Neural progenitor cell (in vitro differentiated cells): ENCODE data around the gene PRSS12. TPM values are rescaled to one million over a fixed set of nuclear protein-coding genes. Genes with fewer than 3 reads are reported as not detected.

Experiments
- DNase-seq: peaks from one replicate; pipeline ENCODE4 v3.0.0-alpha.2; 2016; ENCODE audit warnings: low spot score
- H2AFZ ChIP-seq: fragments of 200-600 bp; sonication (generic); replicated peaks from 2 replicates; pipeline ENCODE4 v1.6.1; 2016; ENCODE audit warnings: antibody characterized with exemption
- H3F3A ChIP-seq: fragments of 200-600 bp; sonication (generic); 2 replicates; pipeline ENCODE4 v1.6.1; 2016; ENCODE audit warnings: antibody characterized with exemption, low read depth
- H3K27ac ChIP-seq: fragments of 200-600 bp; sonication (generic); 2 replicates; pipeline ENCODE4 v1.5.1; 2016; ENCODE audit warnings: mild to moderate bottlenecking
- H3K27me3 ChIP-seq: fragments of 200-600 bp; sonication (generic); 2 replicates; pipeline ENCODE4 v1.6.1; 2016; ENCODE audit warnings: mild to moderate bottlenecking, moderate library complexity
- H3K36me3 ChIP-seq: fragments of 200-600 bp; sonication (generic); 2 replicates; pipeline ENCODE4 v1.5.1; 2016
- H3K4me1 ChIP-seq: fragments of 200-600 bp; sonication (generic); 2 replicates; pipeline ENCODE4 v1.6.1; 2016; ENCODE audit warnings: mixed run types
- H3K4me2 ChIP-seq: fragments of 200-600 bp; sonication (generic); 2 replicates; pipeline ENCODE4 v1.6.1; 2016
- H3K4me3 ChIP-seq: fragments of 200-600 bp; sonication (generic); 2 replicates; pipeline ENCODE4 v1.5.1; 2016
- H3K79me2 ChIP-seq: fragments of 200-600 bp; sonication (generic); 2 replicates; pipeline ENCODE4 v1.6.1; 2016; ENCODE audit warnings: low read depth
- H3K9ac ChIP-seq: fragments of 200-600 bp; sonication (generic); 2 replicates; pipeline ENCODE4 v1.6.1; 2016
- H3K9me3 ChIP-seq: fragments of 200-600 bp; sonication (generic); 2 replicates; pipeline ENCODE4 v1.5.1; 2016; ENCODE audit warnings: low read depth
- H4K20me1 ChIP-seq: fragments of 200-600 bp; sonication (generic); 2 replicates; pipeline ENCODE4 v1.6.1; 2016; ENCODE audit warnings: low read depth
- H3K27ac Mint-ChIP-seq: 3 replicates; pipeline ENCODE4 v1.8.0; 2021; ENCODE audit warnings: mixed read lengths
- H3K27me3 Mint-ChIP-seq: 2 replicates; pipeline ENCODE4 v1.8.0; 2022; ENCODE audit warnings: low read depth, mild to moderate bottlenecking, inconsistent platforms, moderate library complexity, mixed read lengths; ENCODE audit not compliant: insufficient read depth
- H3K36me3 Mint-ChIP-seq: 3 replicates; pipeline ENCODE4 v1.8.0; 2021; ENCODE audit warnings: mixed read lengths
- H3K4me1 Mint-ChIP-seq: 3 replicates; pipeline ENCODE4 v1.8.0; 2021; ENCODE audit warnings: mixed read lengths
- H3K4me3 Mint-ChIP-seq: 3 replicates; pipeline ENCODE4 v1.8.0; 2021; ENCODE audit warnings: mild to moderate bottlenecking, moderate library complexity, mixed read lengths
- H3K9me3 Mint-ChIP-seq: 3 replicates; pipeline ENCODE4 v1.8.0; 2020; ENCODE audit warnings: mixed read lengths
- CTCF ChIP-seq: fragments of 200-600 bp; sonication (generic); IDR thresholded peaks from 2 replicates; pipeline ENCODE4 v1.5.1; 2017; ENCODE audit warnings: antibody characterized with exemption, mild to moderate bottlenecking
- EZH2 ChIP-seq: fragments of 200-600 bp; sonication (generic); IDR thresholded peaks from 2 replicates; pipeline ENCODE4 v1.6.1; 2017; ENCODE audit warnings: antibody characterized with exemption, mild to moderate bottlenecking, moderate library complexity
- EZH2phosphoT487 ChIP-seq: fragments of 200-600 bp; sonication (generic); IDR thresholded peaks from 2 replicates; pipeline ENCODE4 v1.6.1; 2017; ENCODE audit warnings: antibody characterized with exemption
- total RNA-seq: library from RNA; depleted of rRNA; stranded (reverse); fragments of >200 nt; gene quantifications from 2 replicates; pipeline ENCODE4 v1.2.3, GENCODE V29; 2015; ENCODE audit warnings: low replicate concordance

Gene PRSS12
- total RNA-seq, 1 donor from 2014 or later = 1.9 TPM

- DNase-seq = no peak
- H3K27me3 ChIP-seq = no peaks in the 10 kb centered on the region
- H3F3A ChIP-seq = peaks cover 14% of the 10 kb centered on the region
- Mint-ChIP-seq H3K4me1 (peaks cover 10% of the 10 kb centered on the region), H3K27ac (no peak overlapping the region), H3K9me3 (no peaks in the 10 kb centered on the region), H3K27me3 (peaks cover 2% of the 10 kb centered on the region), H3K36me3 (no peaks in the 10 kb centered on the region), H3K4me3 (no peak overlapping the region)
- no peak overlapping the region for H3K4me3 ChIP-seq
- no peak overlapping the region for H2AFZ ChIP-seq
- no peak overlapping the region for H3K27ac ChIP-seq
- no peak overlapping the region for H3K4me2 ChIP-seq
- TF ChIP-seq EZH2 (no peak), EZH2phosphoT487 (no peak), CTCF (no peak)
- no peaks in the 10 kb centered on the region for H3K9me3 ChIP-seq
- H3K9ac ChIP-seq = no peak overlapping the region
- no peaks in the 10 kb centered on the region for H3K79me2 ChIP-seq
- no peaks in the 10 kb centered on the region for H4K20me1 ChIP-seq
- no peaks in the 10 kb centered on the region for H3K36me3 ChIP-seq
- peaks cover 5% of the 10 kb centered on the region for H3K4me1 ChIP-seq
Observed at GRCh38 chr4:118286685-118287084, 66.1 kb downstream of the PRSS12 start.

- H3K4me1 ChIP-seq = peaks cover 10% of the 10 kb centered on the region
- Mint-ChIP-seq H3K36me3 (no peaks in the 10 kb centered on the region), H3K4me1 (peaks cover 16% of the 10 kb centered on the region), H3K27me3 (peaks cover 2% of the 10 kb centered on the region), H3K4me3 (no peak overlapping the region), H3K27ac (no peak overlapping the region), H3K9me3 (no peaks in the 10 kb centered on the region)
- no peak overlapping the region for H3K27ac ChIP-seq
- H3K27me3 ChIP-seq = no peaks in the 10 kb centered on the region
- H3K9me3 ChIP-seq = no peaks in the 10 kb centered on the region
- DNase-seq = no peak
- H3K4me3 ChIP-seq = no peak overlapping the region
- H3F3A ChIP-seq = peaks cover 21% of the 10 kb centered on the region
- no peak overlapping the region for H3K4me2 ChIP-seq
- TF ChIP-seq CTCF (no peak), EZH2phosphoT487 (no peak), EZH2 (no peak)
- no peaks in the 10 kb centered on the region for H3K36me3 ChIP-seq
- H2AFZ ChIP-seq = no peak overlapping the region
- H4K20me1 ChIP-seq = no peaks in the 10 kb centered on the region
- no peak overlapping the region for H3K9ac ChIP-seq
- no peaks in the 10 kb centered on the region for H3K79me2 ChIP-seq
Observed at GRCh38 chr4:118285931-118286330, 66.9 kb downstream of the PRSS12 start.

DNA sequence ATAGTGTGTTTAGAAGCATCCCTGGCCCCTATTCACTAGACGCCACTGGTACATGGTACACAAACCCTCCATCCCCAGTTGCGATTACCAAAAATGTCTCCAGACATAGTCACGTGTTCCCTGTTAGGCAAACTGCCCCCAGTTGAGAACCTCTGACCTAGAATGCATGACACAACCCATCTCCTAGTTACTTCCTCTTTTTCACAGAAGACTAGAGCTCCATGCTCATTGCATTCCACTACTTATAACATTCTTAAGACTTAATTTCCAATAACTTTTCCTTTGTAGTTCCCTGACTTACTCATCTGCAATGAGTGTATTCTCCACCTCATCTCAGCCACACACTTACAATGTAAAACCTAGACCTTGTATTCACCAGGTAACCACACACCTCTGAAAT is 68.6 kb downstream of the PRSS12 start:
- Histone ChIP-seq H3K4me3 (no peak overlapping the region), H3K9me3 (no peaks in the 10 kb centered on the region), H3K27ac (no peak overlapping the region), H3K4me2 (no peak overlapping the region), H3K9ac (no peak overlapping the region), H3K79me2 (peaks cover 12% of the 10 kb centered on the region), H3F3A (peaks cover 37% of the 10 kb centered on the region), H3K36me3 (no peaks in the 10 kb centered on the region), H2AFZ (no peak overlapping the region), H3K27me3 (no peaks in the 10 kb centered on the region), H4K20me1 (peaks cover 11% of the 10 kb centered on the region), H3K4me1 (peaks cover 17% of the 10 kb centered on the region)
- Mint-ChIP-seq H3K27ac (no peak overlapping the region), H3K36me3 (no peaks in the 10 kb centered on the region), H3K9me3 (no peaks in the 10 kb centered on the region), H3K4me1 (peaks cover 25% of the 10 kb centered on the region), H3K4me3 (no peak overlapping the region), H3K27me3 (peaks cover 2% of the 10 kb centered on the region)
- no peak for TF ChIP-seq EZH2phosphoT487
- no peak for TF ChIP-seq CTCF
- TF ChIP-seq EZH2 = no peak
- no peak for DNase-seq
